Right hindlimb (tissue), 1 donor: ENCODE measurements around the gene KCNE2.

Source experiments
- DNase-seq: peaks from one replicate; pipeline ENCODE4 v3.0.0-alpha.2; 2018

KCNE2 gene, protein sequence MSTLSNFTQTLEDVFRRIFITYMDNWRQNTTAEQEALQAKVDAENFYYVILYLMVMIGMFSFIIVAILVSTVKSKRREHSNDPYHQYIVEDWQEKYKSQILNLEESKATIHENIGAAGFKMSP

DNA sequence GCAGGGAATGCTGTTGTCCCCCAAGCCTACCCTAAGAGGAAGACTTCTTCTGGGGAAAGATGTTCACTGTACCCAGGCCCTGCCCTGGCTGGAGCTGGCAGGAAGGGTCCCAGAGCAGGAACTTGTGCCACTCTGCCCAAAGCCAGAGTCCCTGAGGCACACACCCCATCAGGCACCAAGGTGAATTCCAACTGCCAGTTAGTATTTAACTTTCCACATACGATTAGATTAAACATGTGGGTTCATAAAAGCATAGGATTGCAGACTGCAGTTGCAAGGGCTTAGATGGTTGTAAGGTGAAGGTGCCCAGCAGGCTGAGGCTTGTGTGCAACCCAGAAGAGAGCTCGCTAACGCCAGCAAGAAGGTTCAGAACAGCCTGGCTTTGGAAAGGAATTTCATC, at the start of gene KCNE2:
TSS of gene KCNE2 (plus strand) at position 274 of the 400 bp plus-strand sequence. CDS start 6,473 bp downstream, outside the sequence.
- DNase-seq = no peak

DNA sequence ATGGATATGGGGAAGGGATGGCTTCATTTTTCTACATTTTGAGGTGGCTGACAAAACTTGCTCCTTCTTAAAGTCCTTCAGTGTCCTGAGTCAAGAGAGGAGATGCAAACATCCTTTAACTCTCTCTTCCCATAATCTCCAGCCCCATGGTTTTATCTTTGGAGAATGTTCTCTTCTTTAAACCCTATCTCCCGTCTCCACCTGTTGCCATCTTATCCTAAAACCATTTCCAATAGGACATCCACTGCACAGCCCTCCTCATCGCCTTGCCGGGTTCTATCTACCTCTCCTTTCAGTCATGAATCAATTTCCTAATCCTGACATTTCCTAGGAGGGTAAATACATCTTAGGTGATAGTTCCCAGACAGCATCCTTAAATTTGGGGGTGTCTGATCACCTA, 44.2 kb upstream of the KCNE2 start:
- DNase-seq = no peak

DNA sequence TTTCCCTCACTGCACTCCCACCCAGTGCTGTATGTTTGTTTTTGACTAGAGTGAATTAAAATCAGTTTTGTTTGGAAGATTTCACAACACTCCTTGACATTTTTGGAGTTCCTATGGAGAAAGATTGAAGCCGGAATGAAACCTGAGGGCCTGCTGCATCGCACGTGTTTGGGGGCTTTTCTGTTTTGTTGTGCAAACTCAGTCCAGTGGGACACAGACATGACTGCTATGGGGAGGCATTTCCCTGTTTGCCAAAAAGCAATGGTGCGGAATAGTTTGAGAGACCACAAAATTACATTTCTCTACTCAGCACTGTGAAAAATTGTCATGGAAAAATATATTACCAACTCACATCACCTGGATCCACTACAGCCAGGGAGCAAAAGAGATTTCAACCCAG, 43.8 kb upstream of the KCNE2 start:
- no peak for DNase-seq

DNA sequence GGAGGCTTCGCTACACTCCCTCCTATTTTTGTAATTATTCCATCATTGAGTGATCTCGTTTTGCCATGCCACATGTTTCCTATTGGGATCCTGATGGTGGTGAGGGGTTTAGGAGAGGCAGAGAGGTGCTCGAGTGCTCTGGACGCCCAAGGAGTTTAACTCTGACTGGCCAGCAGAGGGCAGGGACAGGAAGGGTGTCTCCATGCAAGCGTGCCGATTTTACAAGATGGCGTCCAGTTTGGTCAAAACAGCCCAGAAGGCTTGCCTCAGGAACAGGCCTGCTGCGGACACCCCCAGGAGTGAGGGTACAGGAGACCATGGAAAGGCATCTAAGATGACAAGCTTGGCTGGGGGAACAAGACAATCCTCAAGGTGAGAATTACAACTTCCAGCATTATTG, 33.8 kb upstream of the KCNE2 start:
- DNase-seq = no peak

DNA sequence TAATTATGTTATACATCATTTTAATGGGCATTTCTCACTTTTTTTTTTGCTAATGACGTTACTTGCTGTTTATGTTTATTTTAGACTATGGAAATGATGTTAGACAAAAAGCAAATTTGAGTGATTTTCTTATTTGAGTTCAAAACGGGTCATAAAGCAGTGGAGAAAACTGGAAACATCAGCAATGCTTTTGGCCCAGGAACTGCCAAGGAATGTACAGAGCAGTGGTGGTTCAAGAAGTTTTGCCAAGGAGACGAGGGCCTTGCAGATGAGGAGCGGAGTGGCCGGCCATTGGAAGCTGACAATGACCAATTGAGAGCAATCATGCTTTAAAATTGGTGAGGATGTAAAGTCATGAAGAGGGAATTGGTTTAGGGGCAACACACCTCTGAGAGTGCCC, 32.1 kb upstream of the KCNE2 start:
- no peak for DNase-seq

DNA sequence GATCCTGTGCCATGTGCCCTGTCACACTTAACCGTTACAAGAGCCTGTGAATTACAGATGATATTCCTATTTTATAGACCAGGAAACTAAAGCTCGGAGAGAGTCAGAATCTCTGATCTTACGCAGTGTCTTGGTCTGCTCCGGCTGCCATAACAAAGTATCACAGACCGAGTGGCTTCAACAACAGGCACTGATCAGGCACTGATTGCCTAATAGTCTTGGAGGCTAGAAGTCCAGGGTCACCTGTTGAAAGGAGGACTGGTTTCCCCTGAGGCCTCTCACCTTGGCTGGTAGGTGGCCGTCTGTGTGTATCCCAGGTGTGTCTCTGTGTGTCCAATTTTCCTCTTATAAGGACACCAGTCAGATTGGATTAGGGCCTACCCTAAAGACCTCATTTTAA, 31.5 kb upstream of the KCNE2 start:
- DNase-seq = no peak

DNA sequence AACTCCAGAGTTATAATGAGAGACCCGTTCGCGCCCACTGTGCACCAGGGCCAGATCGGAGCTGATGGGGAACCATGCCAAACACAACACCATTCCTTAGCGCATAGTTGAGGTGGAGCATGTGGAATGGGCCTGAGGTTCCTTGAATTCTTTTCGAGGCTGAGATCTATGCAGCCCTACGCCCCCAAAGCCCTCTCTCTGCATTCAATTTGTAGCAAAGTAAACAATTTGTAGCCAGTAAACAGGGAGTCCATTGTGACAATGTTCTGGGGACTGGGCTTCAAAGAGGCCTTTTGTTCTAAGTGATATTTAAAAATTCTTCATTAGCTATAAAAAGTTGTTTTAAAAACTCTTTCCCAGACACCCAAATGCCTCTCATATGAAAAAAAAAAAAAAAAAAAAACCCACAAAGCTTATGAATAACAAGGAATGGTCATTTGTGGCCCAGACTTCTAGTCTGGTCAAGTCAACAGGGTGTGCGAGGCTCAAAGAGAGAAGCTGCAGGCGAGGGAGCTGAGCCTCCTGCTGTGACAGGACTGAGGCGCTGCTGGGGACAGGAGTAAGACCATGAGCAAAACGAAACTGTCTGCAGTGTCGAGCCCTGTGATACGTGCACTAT, 30.6 kb upstream of the KCNE2 start:
- DNase-seq = no peak

DNA sequence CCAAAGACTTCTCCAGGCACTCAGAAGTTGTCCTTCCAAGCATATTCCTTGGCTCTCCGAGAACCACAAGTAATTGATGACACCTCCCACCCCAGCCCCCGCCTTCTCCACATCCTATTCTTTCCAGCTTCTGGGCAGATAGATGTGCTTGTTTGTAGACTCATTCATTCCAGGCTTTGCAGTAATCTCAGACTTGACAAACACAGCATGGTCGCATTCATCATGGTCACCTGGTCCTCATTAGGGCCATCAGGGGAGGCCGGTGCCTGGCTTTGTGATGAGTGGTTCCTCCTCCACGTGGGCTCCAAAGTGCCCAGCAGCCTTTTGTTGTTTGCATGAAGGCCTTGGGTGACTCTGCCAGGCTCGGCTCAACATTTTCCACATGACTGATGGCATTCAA, 28.5 kb upstream of the KCNE2 start:
- no peak for DNase-seq

DNA sequence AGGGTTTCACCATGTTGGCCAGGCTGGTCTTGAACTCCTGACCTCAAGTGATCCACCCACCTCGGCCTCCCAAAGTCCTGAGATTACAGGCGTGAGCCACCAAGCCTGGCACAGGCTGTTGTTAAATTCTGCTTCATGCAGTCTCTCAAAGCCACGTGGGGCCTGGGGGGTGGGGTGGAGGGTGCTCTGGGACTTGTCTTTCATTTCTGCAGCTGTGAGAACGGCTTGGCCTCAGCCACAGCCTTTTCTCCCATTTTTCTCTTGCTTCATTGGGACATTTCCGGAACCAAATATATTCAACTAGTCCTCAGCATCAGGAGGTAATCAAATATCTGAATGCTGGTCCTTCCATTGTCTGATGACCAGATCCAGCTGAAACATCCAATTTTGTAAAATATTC, 27.6 kb upstream of the KCNE2 start:
- no peak for DNase-seq

DNA sequence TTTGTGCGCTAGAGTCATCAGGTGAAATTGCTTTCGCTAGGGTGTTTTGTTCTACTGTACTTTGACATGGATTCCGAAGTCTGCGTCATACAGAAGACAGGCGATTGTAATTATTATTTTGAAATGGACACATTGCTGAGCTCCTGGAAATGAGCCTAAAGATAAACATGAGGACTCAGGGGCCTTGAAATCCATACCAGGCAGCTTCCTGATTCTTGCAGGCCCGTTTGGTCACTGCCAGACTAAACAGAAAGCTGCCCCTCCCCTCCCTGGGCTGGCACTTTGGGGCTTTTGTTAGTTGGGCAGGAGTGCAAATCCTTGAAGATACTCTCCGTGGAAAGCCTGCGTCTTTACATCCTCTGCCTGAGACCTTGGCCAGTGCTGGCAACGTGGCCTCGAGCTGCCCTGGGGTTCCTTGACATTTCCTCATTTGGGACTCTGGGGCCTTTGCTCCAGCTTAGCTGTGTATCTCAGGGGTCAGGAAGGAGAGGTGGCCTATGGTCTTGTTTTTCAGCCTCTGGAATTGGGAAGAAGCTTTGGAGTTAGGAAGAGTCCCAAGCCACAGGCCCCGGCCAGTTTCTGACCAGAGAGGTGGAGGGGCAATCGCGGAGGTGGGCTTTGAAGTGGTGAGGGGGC, 26.9 kb upstream of the KCNE2 start:
- DNase-seq = no peak

DNA sequence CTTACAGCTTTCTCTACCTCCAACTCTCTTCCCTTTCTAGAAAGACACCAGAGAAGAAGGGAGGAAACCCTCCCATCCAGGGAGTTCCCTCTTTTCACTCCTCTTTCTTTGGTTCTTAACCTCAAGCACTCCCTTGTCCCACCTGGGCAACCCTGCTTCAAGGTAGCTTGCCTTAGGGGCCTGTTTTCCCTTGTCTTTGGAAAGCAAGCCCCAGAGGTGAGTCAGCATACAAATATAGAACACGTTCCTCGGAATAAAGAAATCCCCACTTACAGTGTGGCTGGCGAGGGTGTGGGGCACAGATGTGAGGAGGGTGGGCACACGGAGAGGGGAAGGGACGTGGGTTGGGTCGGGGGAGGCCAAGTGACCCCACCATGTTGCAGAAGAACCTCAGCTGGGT, 26.1 kb upstream of the KCNE2 start:
- no peak for DNase-seq

DNA sequence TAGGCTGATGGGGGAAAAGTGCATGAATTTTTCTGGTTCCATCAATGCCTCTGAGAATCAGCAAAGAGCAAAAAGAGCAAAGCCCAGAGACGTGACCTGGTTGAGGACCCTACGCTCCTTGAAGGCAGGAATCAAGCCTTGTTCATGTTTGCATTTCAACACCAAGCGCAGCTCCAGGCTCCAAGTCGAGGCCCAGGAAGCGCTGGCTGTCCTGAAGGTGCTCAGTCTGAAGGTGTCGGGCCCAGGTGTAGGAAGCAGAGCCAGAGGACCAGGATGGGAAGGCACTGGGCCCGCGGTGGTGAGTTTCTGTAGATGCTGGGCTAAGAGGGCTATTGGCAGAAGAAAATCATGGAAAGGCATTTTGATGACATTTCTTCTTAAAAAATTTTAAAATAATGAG, 25.6 kb upstream of the KCNE2 start:
- DNase-seq = no peak

DNA sequence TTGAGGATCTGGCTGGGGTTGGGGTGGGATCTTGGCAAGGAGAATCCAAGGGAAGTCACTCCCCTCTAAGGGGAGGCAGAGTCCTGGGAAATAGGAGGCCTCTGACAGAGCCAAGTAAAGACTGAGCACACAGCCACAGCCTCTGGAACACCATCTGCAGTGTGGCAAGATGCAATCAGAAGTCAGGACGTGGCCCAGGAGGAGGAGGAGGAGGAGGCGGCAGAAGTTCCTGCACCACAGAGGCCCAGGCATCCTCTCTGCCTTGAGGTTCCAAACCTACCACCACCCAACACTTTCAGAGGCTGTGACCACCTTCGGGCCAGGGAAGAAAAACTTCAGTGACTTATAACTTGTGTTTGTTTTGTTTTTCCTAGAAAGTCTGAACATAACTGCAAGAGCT, 23.7 kb upstream of the KCNE2 start:
- DNase-seq = no peak

DNA sequence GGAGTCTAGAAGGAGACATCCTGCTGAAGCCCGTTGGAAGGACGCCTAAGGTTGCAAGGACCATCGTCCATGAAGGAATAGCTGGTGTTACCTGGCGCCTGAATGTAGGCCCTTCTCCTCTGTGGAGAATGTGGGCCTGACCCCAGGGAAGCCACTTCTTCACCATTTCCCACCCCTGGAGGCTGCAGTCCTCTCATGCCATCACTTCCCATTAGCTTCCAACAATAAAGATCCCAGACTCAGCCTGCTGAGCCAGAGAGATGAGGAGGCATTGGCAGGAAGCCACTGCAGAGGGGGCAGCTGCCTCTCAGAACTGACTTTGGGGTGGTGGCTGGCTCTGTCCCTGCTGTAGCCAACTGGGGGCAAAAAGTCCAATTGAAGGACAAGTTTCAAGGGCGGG, 21.3 kb upstream of the KCNE2 start:
- no peak for DNase-seq

DNA sequence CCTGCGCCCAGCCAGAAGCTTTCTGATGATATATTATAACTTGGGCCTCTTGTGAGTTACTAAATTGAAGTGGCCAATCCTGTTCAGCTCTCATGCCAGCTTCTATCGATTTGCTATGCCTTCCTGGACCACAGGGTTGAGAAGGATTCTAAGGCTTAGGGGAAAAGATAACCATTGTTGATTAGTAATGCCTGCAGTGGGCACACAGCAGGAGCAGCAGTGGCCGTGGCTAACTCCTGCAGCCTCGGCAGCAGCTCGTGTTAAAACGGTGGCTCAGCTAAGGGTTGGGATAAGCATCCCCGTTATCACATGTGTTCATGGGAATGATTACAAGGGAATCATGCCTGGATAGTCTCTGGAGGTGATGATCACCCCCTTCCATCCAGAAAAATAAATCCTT, 20.5 kb upstream of the KCNE2 start:
- DNase-seq = no peak

DNA sequence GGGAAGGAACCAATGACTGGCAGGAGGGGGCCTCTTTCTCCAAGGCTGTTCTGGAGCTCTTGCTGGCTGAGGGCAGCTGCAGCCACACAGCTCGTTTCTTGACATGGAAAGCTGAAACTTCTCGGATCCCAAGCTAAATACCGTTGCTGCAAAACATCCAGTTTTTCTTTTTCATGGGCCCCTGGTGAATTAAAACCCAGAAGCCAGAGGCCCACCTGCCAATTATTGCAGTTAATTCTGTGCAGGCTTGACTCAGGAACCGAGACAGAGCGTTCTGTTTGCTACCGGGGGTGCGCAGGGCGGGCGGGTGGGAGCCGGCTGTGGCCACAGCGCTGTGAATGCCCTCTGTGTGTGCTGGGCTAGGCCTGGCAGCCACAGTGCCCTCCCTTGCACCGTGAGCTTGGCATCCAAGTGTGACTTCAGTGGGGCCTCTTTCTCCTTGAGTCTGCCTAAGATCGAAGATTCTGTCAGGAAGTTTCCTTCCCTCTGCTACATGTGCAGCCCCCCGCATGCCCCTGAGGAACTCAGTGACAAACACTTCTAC, 19.9 kb upstream of the KCNE2 start:
- DNase-seq = peak; percentile 79

DNA sequence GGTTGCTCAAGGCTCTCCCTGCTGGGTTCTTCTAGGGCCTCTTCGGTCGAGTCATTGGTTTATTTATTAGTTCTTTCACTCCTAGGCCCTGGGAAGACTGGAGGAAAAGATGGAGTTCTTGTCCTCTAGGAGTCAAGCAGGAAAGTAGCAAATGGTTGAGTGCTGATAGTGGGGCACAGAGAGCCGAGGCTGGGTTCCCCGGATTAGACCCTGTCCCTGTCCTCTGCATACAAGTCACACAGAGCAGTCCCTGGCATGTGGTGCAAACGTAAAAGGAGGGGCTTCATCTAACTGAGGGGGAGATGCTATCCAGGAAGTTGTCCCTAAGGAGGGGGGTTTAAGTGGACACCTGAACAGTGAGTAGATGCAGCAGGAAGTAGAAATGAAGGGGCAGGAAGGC, 19.2 kb upstream of the KCNE2 start:
- no peak for DNase-seq

DNA sequence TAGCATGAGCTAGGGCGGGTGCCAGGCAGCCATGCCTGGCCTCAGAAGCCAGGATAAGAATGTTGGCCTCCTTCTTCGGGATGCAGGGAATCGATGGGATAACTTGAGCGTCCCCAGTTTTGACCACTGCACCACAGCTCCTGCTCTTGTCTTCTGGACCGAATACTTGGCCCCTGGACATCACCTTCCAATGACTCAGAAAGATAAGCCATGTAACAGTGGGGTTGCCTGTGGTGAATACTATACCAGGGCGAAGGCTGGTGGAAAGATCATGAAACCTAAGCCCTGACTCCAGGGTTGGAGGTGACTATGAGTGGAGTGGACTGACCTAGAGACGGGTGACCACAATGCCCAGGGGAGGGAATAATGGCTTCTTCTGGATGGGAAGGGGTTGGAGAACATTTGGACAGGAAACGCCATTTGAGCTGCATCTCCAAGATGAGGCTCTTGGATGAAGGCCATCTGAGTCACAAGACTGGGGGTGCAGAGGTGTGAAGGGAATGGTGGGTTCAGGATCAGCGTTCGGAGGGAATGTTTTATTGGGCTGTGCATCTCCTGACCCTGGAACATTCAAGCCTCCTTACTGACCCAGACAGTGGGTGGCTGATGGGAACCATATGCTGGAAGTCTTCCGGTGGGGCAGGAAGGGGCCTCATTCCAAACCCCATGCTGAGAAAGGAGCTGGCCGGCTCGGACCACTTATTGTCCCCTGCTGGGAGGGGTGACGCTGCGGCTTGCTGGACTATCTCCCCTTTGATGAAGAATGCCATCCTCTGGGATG, 18.5 kb upstream of the KCNE2 start:
- DNase-seq = no peak

DNA sequence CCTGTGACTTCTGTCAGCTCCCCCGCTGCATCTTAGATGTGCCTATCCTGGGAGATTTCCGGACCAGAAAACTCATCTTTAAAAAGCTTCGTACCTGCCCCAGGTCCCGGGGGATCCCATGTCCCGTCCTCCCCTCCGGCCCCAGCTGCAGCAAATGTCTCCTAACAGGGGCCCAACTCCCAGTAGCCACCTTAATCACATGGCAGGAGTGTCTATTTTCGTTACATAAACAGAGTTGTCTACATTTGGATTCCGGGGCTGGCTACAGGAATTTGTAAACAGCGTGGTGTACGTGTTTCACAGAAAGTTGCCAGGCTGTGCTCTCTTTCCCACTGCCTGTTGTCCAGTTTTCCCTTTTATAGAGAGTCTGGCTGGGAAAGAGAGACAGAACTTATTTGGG, 17.9 kb upstream of the KCNE2 start:
- no peak for DNase-seq

DNA sequence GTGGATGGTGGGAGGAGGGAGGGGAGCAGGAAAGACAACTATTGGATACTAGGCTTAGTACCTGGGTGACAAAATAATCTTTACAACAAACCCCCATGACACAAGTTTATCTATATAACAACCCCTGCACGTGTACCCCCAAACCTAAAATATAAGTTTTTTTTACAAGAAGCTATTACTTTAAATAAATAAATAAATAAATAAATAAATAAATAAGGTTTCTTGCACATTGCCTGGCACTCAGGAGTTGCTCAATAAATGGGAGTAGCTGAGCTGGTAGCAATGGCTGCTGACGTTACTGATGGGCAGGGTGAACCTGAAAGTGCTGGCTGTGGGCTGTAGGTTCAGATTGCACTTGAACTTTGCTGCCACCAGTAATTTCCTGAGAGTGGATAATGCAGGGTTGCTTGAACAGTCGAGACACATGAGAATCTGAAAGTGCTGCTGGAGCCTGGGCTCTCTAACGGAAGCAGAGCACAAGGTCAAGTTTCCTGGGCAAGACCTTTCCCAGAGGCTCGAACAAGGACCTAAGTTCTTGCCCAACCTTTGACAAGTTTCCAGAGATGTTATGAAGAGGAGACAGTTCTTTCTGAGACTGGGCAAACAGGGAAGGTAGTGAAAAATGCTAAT, 14.8 kb upstream of the KCNE2 start:
- no peak for DNase-seq

DNA sequence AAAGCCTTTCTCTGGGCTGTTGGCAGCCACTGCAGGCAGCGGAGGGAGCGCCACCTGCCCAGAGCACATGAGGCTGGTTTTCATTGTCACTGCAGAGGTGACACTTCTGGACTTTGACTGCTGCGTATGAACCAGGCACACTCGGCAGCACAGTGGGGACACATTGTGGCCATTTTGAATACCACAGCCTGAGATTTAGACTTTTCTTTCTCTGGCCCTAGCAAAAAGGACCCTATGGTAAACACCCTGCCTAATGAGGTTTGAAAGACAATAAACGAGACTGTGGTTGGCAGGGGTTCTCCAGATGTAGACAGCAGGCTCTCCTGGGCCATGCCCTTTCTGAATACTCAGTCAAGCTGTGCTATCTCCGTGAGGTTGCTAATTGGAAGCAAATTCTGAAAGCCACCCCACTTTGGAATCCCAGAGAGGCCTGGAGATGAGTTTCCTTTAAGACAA, 12.0 kb upstream of the KCNE2 start:
- DNase-seq = peak; percentile 57

DNA sequence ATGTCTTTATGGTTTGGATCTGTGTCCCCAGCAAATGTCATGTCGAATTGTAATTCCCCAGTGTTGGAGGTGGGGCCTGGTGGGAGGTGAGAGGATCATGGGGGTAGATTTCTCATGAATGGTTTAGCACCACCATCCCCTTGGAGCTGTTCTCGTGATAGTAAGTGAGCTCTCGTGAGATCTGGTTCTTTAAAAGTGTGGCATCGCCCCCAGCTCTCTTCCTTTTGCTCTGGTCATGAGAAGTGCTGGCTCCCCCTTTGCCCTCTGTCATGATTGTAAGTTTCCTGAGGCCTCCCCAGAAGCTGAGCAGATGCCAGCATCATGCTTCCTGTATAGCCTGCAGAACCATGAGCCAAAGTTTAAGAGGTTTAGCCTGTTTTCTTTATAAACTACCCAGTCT, 11.2 kb upstream of the KCNE2 start:
- DNase-seq = no peak

DNA sequence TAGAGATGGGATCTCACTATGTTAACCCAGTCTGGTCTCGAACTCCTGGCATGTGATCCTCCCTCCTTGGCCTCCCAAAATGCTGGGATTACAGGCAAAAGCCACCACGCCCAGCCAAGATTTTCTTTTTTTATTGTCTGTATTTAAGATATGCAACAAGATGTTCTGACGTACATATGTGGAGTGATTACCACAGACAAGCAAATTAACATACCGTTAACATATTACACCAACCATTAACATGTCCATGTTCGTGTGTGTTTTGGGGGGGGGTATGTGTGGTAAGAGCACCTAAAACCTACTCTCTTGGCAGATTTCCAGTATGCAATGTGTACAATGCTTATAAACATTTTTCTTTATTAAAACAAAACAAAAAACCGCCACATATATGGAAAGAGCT, 10.6 kb upstream of the KCNE2 start:
- no peak for DNase-seq
